ENCODE results near the gene RGS1. TPM values are rescaled to one million over a fixed set of nuclear protein-coding genes. Genes with fewer than 3 reads are reported as not detected.
A peak's percentile ranks its signal among the peaks of the same experiment; 100 is the strongest.

Gene RGS1
- total RNA-seq, 4 donors from 2014 or later: 5.6 to 18.0 (median 12.8) TPM

DNA sequence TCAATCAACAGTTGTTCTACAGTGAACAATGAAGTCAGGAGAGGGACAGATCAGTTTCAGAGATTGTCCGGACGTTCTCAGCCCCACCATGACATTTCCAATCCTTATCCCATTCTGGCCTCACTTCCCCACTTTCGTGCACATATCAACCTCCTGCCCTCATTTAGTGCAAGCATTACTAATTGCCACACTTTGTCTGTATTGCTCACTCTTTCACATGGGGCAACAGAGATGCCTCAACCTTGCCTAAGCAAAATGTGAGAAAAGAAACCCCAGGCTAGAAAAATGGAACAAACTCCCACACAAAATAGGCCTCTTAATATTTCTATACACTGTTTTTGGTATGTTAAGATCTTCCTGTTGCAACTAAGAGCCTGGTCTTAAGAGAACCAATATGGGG, 8.9 kb upstream of the RGS1 start:
- Histone ChIP-seq H3K9me3 (peaks cover 0 to 16% (median 0%) of the 10 kb centered on the region in 3 donors), H3K27me3 (no peaks in the 10 kb centered on the region), H3K4me1 (no peaks in the 10 kb centered on the region), H3K4me3 (no peak overlapping the region), H3K27ac (no peak overlapping the region), H3K36me3 (no peaks in the 10 kb centered on the region)
- TF ChIP-seq, protein P1, sequence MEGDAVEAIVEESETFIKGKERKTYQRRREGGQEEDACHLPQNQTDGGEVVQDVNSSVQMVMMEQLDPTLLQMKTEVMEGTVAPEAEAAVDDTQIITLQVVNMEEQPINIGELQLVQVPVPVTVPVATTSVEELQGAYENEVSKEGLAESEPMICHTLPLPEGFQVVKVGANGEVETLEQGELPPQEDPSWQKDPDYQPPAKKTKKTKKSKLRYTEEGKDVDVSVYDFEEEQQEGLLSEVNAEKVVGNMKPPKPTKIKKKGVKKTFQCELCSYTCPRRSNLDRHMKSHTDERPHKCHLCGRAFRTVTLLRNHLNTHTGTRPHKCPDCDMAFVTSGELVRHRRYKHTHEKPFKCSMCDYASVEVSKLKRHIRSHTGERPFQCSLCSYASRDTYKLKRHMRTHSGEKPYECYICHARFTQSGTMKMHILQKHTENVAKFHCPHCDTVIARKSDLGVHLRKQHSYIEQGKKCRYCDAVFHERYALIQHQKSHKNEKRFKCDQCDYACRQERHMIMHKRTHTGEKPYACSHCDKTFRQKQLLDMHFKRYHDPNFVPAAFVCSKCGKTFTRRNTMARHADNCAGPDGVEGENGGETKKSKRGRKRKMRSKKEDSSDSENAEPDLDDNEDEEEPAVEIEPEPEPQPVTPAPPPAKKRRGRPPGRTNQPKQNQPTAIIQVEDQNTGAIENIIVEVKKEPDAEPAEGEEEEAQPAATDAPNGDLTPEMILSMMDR (IDR thresholded peaks at IDR 0.05): no peak
- TF ChIP-seq POLR2AphosphoS5 (IDR thresholded peaks at IDR 0.05): no peak
- no peak for TF ChIP-seq POLR2A (IDR thresholded peaks at IDR 0.05)
- no peak for TF ChIP-seq EP300 (IDR thresholded peaks at IDR 0.05)
- WGBS, 2 donors (ENCODE audit: low coverage in 1 of 2): 91 to 97% methylated on average over 3 of the region's 3 CpGs
- ATAC-seq: no peak

DNA sequence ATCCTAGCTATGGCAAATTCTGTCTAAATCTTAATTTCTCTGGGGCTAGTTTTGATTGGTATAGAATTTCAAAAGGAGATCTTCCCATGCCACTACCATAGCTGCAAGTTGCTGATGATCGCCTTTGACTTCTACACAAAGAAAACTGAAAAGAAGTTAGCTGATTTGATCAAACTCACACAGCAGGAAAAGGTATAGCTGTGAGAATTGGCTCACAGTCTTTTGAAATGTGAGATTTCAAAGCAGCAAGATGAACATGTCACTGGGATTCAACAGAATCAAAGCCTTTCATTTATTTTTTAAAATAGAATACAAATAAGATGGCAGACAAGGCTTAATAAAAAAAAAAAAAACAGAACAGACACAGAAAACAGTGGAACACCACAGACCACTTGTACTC, 7.5 kb upstream of the RGS1 start:
- no peak for ATAC-seq
- no peak overlapping the region for H3K27ac ChIP-seq
- 90 to 100% methylated on average over 1 of the region's 1 CpG for WGBS, 2 donors (ENCODE audit: low coverage in 1 of 2)

GRCh38 chr1:192571668-192572067, 3.9 kb upstream of the RGS1 start:
- TF ChIP-seq POLR2A (IDR thresholded peaks at IDR 0.05) (no peak), POLR2AphosphoS5 (IDR thresholded peaks at IDR 0.05) (no peak), EP300 (IDR thresholded peaks at IDR 0.05) (no peak)
- TF ChIP-seq, protein P1 (IDR thresholded peaks at IDR 0.05): no peak
- Histone ChIP-seq H3K4me3 (no peak overlapping the region), H3K36me3 (no peaks in the 10 kb centered on the region), H3K4me1 (peaks cover 0 to 27% (median 8%) of the 10 kb centered on the region in 3 donors), H3K9me3 (peaks cover 0 to 16% (median 0%) of the 10 kb centered on the region in 3 donors), H3K27ac (no peak overlapping the region), H3K27me3 (no peaks in the 10 kb centered on the region)
- WGBS, 2 donors (ENCODE audit: low coverage in 1 of 2): 67 to 87% methylated on average over 2 of the region's 2 CpGs
- no peak for ATAC-seq

More for the DNA sequence above, 7.5 kb upstream of the RGS1 start:
- peaks cover 0 to 16% (median 0%) of the 10 kb centered on the region in 3 donors for H3K9me3 ChIP-seq
- no peaks in the 10 kb centered on the region for H3K4me1 ChIP-seq
- no peaks in the 10 kb centered on the region for H3K27me3 ChIP-seq
- H3K36me3 ChIP-seq: no peaks in the 10 kb centered on the region
- TF ChIP-seq, protein P1 (IDR thresholded peaks at IDR 0.05): no peak
- no peak for TF ChIP-seq EP300 (IDR thresholded peaks at IDR 0.05)
- TF ChIP-seq POLR2AphosphoS5 (IDR thresholded peaks at IDR 0.05): no peak
- no peak for TF ChIP-seq POLR2A (IDR thresholded peaks at IDR 0.05)
- H3K4me3 ChIP-seq: no peak overlapping the region

DNA sequence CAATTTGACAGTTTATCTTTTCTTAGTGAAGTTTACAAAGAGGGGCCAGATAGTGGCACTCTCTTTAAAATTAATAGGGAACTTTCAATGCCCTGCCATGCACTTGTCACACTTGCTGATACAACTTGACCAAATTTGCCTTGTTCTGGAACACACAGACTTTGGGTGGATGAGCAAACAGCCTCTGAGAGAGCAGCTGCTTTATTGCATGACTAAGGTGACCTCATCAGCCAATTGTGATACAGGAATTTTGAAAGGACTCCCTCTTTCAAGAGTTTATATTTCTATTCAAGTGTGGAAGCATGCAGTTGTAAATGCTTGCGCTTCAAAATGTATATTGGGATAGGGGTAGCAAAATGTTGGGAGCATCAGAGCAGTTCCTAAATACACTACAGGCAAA, 2.1 kb upstream of the RGS1 start:
- ATAC-seq: peak; percentile 73
- no peaks in the 10 kb centered on the region for H3K27me3 ChIP-seq
- peaks cover 0 to 16% (median 0%) of the 10 kb centered on the region in 3 donors for H3K9me3 ChIP-seq
- H3K36me3 ChIP-seq: no peaks in the 10 kb centered on the region
- no peak overlapping the region for H3K4me3 ChIP-seq
- peak overlapping the region in 3 of 4 donors; percentile 45 to 55 (median 45) for H3K27ac ChIP-seq
- WGBS, 2 donors (ENCODE audit: low coverage in 1 of 2): 84 to 88% methylated on average over 1 of the region's 1 CpG
- TF ChIP-seq, protein P1 (IDR thresholded peaks at IDR 0.05): no peak
- H3K4me1 ChIP-seq: peaks cover 0 to 40% (median 8%) of the 10 kb centered on the region in 3 donors

GRCh38 chr1:192574073-192574472, 1.5 kb upstream of the RGS1 start:
- H3K27ac ChIP-seq: peak overlapping the region; percentile 45 to 55 (median 49)
- ATAC-seq: no peak

More at GRCh38 chr1:192574073-192574472, 1.5 kb upstream of the RGS1 start:
- Histone ChIP-seq H3K4me1 (peaks cover 0 to 46% (median 8%) of the 10 kb centered on the region in 3 donors), H3K36me3 (no peaks in the 10 kb centered on the region), H3K9me3 (peaks cover 0 to 16% (median 0%) of the 10 kb centered on the region in 3 donors), H3K4me3 (no peak overlapping the region), H3K27me3 (no peaks in the 10 kb centered on the region)
- TF ChIP-seq, protein P1 (IDR thresholded peaks at IDR 0.05): no peak
- TF ChIP-seq POLR2AphosphoS5 (IDR thresholded peaks at IDR 0.05) (no peak), POLR2A (IDR thresholded peaks at IDR 0.05) (no peak), EP300 (IDR thresholded peaks at IDR 0.05) (no peak)
- 19 to 20% methylated on average over 1 of the region's 1 CpG for WGBS, 2 donors (ENCODE audit: low coverage in 1 of 2)

Data from gastroesophageal sphincter (tissue), 4 donors.